Epithelial cell of prostate (primary cell): ENCODE measurements around the gene PSPC1.

Experiments
- DNase-seq: peaks from one replicate; pipeline ENCODE4 v3.0.0-alpha.2; 2011; ENCODE audit warnings: low read depth, low spot score
- H3K27ac ChIP-seq: fragments of 450-650 bp; 2 replicates; pipeline ENCODE4 v1.5.1; 2017; ENCODE audit warnings: mild to moderate bottlenecking

Gene PSPC1

GRCh38 chr13:19676168-19676567, 106.6 kb downstream of the PSPC1 start:
- no peak overlapping the region for H3K27ac ChIP-seq
- DNase-seq = no peak

GRCh38 chr13:19674898-19675297, 107.8 kb downstream of the PSPC1 start:
- no peak overlapping the region for H3K27ac ChIP-seq
- no peak for DNase-seq

- no peak overlapping the region for H3K27ac ChIP-seq
- no peak for DNase-seq
Measured at GRCh38 chr13:19673473-19674430, 109.0 kb downstream of the PSPC1 start.

GRCh38 chr13:19672990-19673389, 109.8 kb downstream of the PSPC1 start:
- no peak for DNase-seq
- no peak overlapping the region for H3K27ac ChIP-seq

GRCh38 chr13:19670147-19670546, 112.6 kb downstream of the PSPC1 start:
- no peak for DNase-seq
- H3K27ac ChIP-seq = no peak overlapping the region

GRCh38 chr13:19668778-19669177, 114.0 kb downstream of the PSPC1 start:
- no peak overlapping the region for H3K27ac ChIP-seq
- no peak for DNase-seq

GRCh38 chr13:19665427-19665859, 117.3 kb downstream of the PSPC1 start:
- no peak overlapping the region for H3K27ac ChIP-seq
- no peak for DNase-seq

GRCh38 chr13:19664481-19665230, 118.1 kb downstream of the PSPC1 start:
- no peak overlapping the region for H3K27ac ChIP-seq
- DNase-seq = no peak

GRCh38 chr13:19663416-19663979, 119.2 kb downstream of the PSPC1 start:
- no peak for DNase-seq

GRCh38 chr13:19661561-19661960, 121.2 kb downstream of the PSPC1 start:
- no peak for DNase-seq
- H3K27ac ChIP-seq = no peak overlapping the region

More at GRCh38 chr13:19663416-19663979, 119.2 kb downstream of the PSPC1 start:
- H3K27ac ChIP-seq = no peak overlapping the region

- DNase-seq = no peak
- H3K27ac ChIP-seq = no peak overlapping the region
Measured at GRCh38 chr13:19661126-19661525, 121.6 kb downstream of the PSPC1 start.

GRCh38 chr13:19658831-19659230, 123.9 kb downstream of the PSPC1 start:
- DNase-seq = no peak
- H3K27ac ChIP-seq = no peak overlapping the region

GRCh38 chr13:19657872-19658591, 124.7 kb downstream of the PSPC1 start:
- no peak for DNase-seq

More at GRCh38 chr13:19657872-19658591, 124.7 kb downstream of the PSPC1 start:
- H3K27ac ChIP-seq = no peak overlapping the region
